GM21619 (cell line): Measurements from ENCODE around the gene KRTAP27-1.

Experiments used
- ATAC-seq: cut with Tn5 transposase; IDR thresholded peaks from one replicate; pipeline ENCODE4 v1.9.1; 2021; ENCODE audit not compliant: unreplicated experiment

KRTAP27-1 gene

DNA sequence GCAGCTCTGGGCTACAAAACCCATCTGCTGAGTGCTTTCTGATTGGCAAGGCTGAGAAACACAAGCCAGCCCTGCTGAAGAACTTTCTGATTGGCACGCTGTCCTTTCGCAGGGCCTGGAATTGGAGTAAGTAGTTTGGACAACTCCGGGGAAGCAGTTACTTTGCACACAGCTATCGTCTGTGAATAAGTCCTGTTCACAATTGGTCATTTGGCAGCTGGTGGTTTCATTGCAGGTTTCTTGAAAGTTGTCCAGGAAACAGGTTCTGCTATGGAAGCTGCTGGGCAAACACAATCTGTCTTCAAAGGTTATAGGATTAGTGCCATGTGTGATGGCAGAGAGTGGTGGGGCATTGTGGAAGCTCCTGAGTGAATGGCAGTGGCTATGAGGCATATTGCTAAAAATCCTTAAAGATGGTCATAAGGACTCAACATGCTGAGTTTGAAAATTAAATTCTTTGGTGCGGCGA is at the start of gene KRTAP27-1:
Gene KRTAP27-1 (minus strand): TSS at position 419 of the 469 bp plus-strand sequence. CDS start 26 bp downstream, at position 393.
- no peak for ATAC-seq

- ATAC-seq = no peak
Observed at GRCh38 chr21:30382201-30382600, 44.7 kb upstream of the KRTAP27-1 start.

- no peak for ATAC-seq
Observed at GRCh38 chr21:30372139-30372770, 34.8 kb upstream of the KRTAP27-1 start, which contains the start of gene KRTAP13-2. Gene KRTAP13-2, minus strand, starts transcription at chr21:30372271. Its CDS starts 58 bp downstream, at chr21:30372213.

DNA sequence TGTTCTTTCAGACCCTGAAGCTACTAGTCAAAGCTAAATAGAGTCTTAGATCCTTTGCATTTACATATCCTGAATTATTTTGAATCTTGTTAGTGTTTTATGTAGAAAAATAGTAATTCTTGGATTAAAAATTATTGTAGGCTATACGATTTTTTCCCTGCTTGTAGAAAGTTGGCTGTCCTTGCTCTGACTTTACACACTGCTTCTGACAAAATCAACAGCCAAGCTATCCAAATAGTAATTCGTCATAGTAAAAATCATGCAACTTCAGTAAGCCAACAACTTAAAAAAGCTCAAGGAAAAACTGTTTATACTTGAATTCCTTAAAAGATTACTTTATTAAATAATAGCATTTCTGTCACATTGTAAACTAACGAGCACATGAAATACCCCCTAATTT is 18.4 kb upstream of the KRTAP27-1 start:
- ATAC-seq = no peak

- no peak for ATAC-seq
Observed at GRCh38 chr21:30354308-30355005, 17.0 kb upstream of the KRTAP27-1 start.

DNA sequence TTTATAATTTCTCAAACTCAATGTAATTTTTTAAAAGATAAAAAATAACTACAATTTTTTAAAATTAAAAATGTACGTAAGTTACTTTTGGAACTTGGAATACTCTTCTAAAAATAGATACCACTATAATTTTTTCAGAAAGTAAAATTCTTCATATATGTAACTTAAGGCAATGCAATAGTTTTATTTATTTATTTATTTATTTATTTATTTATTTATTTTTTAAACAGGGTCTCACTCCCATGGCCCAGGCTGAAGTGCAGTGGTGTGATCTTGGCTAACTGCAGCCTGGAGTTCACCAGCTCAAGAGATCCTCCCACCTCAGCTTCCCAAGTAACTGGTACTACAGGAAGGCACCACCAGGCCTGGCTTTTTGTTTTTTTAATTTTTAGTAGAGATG is 14.0 kb upstream of the KRTAP27-1 start:
- ATAC-seq = no peak

DNA sequence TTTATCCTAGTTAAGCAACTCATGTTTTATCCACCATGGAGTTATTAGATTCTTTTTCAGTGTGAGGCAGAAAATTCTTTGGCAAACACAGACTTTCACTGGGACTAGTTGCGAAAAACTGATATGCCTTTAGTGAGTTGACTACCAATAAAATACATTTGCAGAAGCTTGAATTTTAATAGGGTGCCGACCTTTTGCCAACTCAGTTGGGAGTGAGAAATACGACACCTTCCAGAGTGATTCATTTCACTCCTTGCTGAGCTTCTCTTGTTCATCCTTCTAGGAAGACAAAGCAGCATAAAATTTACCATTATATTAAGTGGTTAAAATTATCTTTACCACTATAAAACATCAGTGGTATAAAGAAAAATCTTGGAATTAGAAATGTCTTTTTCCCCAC is 12.1 kb upstream of the KRTAP27-1 start:
- ATAC-seq = no peak

GRCh38 chr21:30348506-30348905 is 11.0 kb upstream of the KRTAP27-1 start, which contains the start of gene KRTAP23-1:
Gene KRTAP23-1, minus strand, starts transcription at chr21:30348606. Its CDS starts 0 bp downstream, at chr21:30348606.
- no peak for ATAC-seq

DNA sequence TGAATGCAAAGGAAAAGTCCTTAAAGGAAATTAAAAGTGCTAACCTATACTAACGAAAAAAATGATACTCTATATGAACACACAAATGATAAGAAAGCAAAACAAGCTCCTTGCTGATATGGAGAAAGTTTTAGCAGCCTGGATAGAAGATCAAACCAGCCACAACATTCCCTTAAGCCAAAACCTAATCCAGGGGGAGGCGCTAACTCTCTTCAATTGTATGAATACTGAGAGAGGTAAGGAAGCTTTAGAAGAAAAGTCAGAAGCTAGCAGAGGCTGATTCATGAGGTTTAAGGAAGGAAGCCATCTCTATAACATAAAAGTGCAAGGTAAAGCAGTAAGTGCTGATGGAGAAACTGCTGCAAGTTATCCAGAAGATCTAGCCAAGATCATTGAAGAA is 7.5 kb upstream of the KRTAP27-1 start:
- no peak for ATAC-seq

DNA sequence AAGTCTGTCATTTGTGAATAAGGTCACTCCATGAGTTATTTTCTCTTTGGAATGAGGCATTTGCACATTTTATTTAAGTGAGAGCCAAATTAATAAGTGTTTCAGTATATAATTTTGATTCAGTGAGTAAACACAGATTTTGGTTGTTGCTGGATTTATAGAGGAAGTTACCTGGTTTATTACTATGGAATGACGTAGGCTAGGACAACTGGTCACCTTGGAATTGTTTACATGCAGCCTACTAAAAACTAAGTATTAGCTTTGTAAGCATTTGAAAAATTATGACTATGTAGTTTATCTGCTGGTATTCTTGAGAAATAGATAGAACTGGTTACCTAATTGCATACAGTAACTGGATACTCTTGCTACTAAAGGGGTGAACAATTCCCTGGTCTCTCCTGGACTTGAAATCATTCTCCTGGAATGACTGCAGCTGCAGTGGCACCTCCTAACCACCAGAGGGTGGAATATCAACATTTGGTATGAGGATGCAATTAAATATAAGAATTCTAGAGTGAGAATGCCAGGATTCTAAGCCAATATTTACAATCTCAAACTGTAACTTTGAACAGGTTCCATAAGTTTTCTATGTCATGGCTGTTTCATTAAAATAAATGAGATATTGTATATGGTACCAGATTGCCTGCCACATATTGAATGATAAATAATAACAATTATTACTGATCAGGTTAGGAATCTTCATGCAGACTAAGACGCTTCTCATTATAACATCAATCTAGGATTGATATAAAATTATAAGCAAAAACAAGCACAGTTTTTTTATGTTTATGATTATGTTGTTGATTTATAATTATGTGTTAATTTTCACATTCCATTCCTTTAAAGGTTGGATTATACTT is 3.5 kb upstream of the KRTAP27-1 start:
- ATAC-seq = no peak

DNA sequence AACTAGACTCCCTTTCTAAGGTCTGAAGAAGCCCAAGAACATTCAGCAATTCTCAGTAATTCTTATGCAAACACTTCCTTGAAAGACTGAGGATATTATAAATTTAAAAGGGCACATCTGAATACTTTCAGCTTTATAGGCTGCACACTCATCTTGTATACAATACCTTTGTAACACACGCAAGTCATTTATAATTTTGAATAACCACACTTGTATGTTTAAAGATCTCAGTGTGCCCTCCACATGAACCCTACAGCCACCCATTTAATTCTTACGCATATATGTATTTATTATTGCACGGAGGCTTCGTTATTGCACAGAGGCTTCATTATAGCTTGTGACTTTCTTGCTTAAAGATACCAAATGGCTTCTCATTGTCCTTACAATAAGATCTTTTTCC is 1.2 kb upstream of the KRTAP27-1 start:
- ATAC-seq = no peak

DNA sequence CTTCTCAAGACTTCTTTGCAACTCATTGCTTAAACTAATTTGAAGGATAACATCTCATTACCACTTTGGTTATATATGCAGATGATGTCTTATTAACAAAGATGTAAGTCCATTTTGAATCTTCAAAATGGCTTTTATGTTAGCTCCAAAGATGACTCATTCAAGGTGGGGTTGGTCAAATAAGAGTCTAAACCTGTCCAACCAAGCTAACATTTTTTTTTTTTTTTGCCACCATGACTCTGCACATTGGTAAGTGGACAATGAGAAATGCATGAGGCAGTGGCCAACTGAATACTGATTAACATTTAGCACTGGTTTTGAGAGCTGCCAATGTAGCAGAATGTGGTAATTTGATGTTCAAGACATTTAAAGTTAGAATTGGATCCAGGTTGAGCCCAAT is 278 bp upstream of the KRTAP27-1 start:
- ATAC-seq = no peak

GRCh38 chr21:30336596-30336995 is 898 bp downstream of the KRTAP27-1 start:
- ATAC-seq = no peak

- no peak for ATAC-seq
Observed at GRCh38 chr21:30333736-30334135, 3.8 kb downstream of the KRTAP27-1 start.

GRCh38 chr21:30332681-30333080 is 4.8 kb downstream of the KRTAP27-1 start:
- ATAC-seq = no peak

GRCh38 chr21:30329203-30329875 is 8.2 kb downstream of the KRTAP27-1 start:
- ATAC-seq = no peak

- ATAC-seq = no peak
Observed at GRCh38 chr21:30326390-30326789, 11.1 kb downstream of the KRTAP27-1 start.

GRCh38 chr21:30320215-30320614 is 17.3 kb downstream of the KRTAP27-1 start, which contains the start of gene KRTAP26-1:
Gene KRTAP26-1, minus strand, starts transcription at chr21:30320315. Its CDS starts 280 bp downstream, at chr21:30320035.
- ATAC-seq = no peak

- no peak for ATAC-seq
Observed at GRCh38 chr21:30315701-30316100, 21.8 kb downstream of the KRTAP27-1 start.

DNA sequence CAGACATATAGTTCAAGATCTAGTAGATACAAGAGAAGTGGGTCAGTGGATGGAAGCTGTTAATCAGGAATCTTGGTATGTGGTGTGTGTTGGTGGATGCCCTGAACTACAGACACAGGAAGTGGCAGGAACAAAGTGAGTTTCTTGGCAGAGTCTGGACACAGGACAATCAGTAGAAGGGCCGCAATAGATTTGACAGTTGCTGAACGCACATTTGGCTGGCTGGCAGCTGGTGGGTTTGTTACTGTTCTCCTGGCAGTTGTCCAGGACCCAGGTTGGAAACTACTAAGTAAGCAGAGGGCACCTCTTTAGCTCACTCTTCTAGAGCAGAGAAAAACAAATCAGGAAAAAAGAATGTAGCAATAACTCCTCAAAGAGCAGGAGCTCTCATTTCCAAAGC is 30.6 kb downstream of the KRTAP27-1 start:
- no peak for ATAC-seq

GRCh38 chr21:30305136-30305535 is 32.4 kb downstream of the KRTAP27-1 start:
- no peak for ATAC-seq
